Endothelial cell of umbilical vein (primary cell): Measurements from ENCODE around the gene TSPYL2. TPM values are rescaled to one million over a fixed set of nuclear protein-coding genes. Genes with fewer than 3 reads are reported as not detected.

Experiments
- BruUV-seq: library from RNA; stranded (reverse); fragments of 400-500 nt; replicated peaks from 2 replicates; lab custom pipeline; 2021; lab: Mats Ljungman, UMichigan
- CTCF ChIA-PET: fragments of 300-600, 350-600 bp; sonication (Branson Sonifier 250); formaldehyde crosslinking; loops from one replicate; lab custom pipeline; 2021; ENCODE audit warnings: antibody characterized with exemption, inconsistent platforms; lab: Charles Lee
- POLR2A ChIA-PET: fragments of 300-600, 350-600 bp; sonication (Branson Sonifier 250); formaldehyde crosslinking; loops from one replicate; lab custom pipeline; 2021; ENCODE audit warnings: antibody characterized with exemption, inconsistent platforms; lab: Charles Lee
- DNase-seq: peaks from one replicate; pipeline ENCODE4 v3.0.0-alpha.2; 2011; ENCODE audit warnings: low read depth, low spot score
- FAIRE-seq: peaks from 2 replicates; lab custom pipeline; 2011; peaks lifted over from hg19 to GRCh38; lab: Jason Lieb, UNC
- H2AFZ ChIP-seq: 2 replicates; pipeline ENCODE4 v1.6.0; 2012; ENCODE audit warnings: low read depth, low read length, control low read depth, inconsistent platforms
- H3K27ac ChIP-seq: 2 replicates; pipeline ENCODE4 v1.5.1; 2011; ENCODE audit warnings: low read depth, mild to moderate bottlenecking, control low read depth, low read length, moderate library complexity; ENCODE audit not compliant: insufficient read depth
- H3K27me3 ChIP-seq, 2 experiments: 2 replicates each; pipeline versions ENCODE4 v1.6.0 to v1.6.1; 2011; ENCODE audit warnings: low read length in 2 of 2, mixed read lengths in 1 of 2; ENCODE audit not compliant: control insufficient read depth in 2 of 2, insufficient read depth in 2 of 2
- H3K36me3 ChIP-seq, 2 experiments: 2 replicates in 1 of 2; 3 replicates in 1 of 2; pipeline ENCODE4 v1.5.1; 2011; ENCODE audit warnings: low read length in 2 of 2, mild to moderate bottlenecking in 1 of 2, moderate library complexity in 1 of 2; ENCODE audit not compliant: control insufficient read depth in 2 of 2, insufficient read depth in 2 of 2; ENCODE audit errors: extremely low read depth in 1 of 2
- H3K4me1 ChIP-seq: 3 replicates; pipeline ENCODE4 v1.5.1; 2011; ENCODE audit warnings: mild to moderate bottlenecking, low read length; ENCODE audit not compliant: control insufficient read depth, insufficient read depth; ENCODE audit errors: extremely low read depth
- H3K4me2 ChIP-seq: 2 replicates; pipeline ENCODE4 v1.6.1; 2011; ENCODE audit warnings: low read length, control low read depth, mixed read lengths; ENCODE audit not compliant: insufficient read depth
- H3K4me3 ChIP-seq, 3 experiments: fragments of 200-600 bp in 1 of 3; sonication (generic), shearing (Covaris generic) in 1 of 3; replicated peaks in 1 of 3; 2 replicates each; pipeline ENCODE4 v1.5.1; 2011 to 2016; ENCODE audit warnings: control low read depth in 3 of 3, low read length in 3 of 3, mild to moderate bottlenecking in 2 of 3, inconsistent platforms in 1 of 3, low read depth in 1 of 3, moderate library complexity in 1 of 3; ENCODE audit not compliant: insufficient read depth in 1 of 3
- H3K79me2 ChIP-seq: 2 replicates; pipeline ENCODE4 v1.6.0; 2012; ENCODE audit warnings: low read length, inconsistent platforms; ENCODE audit not compliant: control insufficient read depth, insufficient read depth
- H3K9ac ChIP-seq: replicated peaks from 2 replicates; pipeline ENCODE3; 2011; ENCODE audit warnings: low read length, control low read depth; ENCODE audit not compliant: insufficient read depth; ENCODE audit errors: extremely low read depth
- H3K9me1 ChIP-seq: replicated peaks from 3 replicates; pipeline ENCODE4 v1.6.0; 2011; ENCODE audit warnings: mild to moderate bottlenecking, low read length; ENCODE audit not compliant: control insufficient read depth, insufficient read depth; ENCODE audit errors: extremely low read depth
- H3K9me3 ChIP-seq: replicated peaks from 2 replicates; pipeline ENCODE4 v1.5.1; 2012; ENCODE audit warnings: low read length, inconsistent platforms; ENCODE audit not compliant: control insufficient read depth, insufficient read depth
- H4K20me1 ChIP-seq: replicated peaks from 2 replicates; pipeline ENCODE3; 2011; ENCODE audit warnings: mild to moderate bottlenecking, low read length; ENCODE audit not compliant: control insufficient read depth, insufficient read depth; ENCODE audit errors: extremely low read depth
- CTCF ChIP-seq, 2 donors: IDR thresholded peaks; 1 replicate in 1 of 2; 2 replicates in 1 of 2; pipeline ENCODE4 v1.5.1; 2011; ENCODE audit warnings: low read length in 2 of 2, mild to moderate bottlenecking in 2 of 2, moderate library complexity in 2 of 2, control low read depth in 1 of 2, inconsistent platforms in 1 of 2, low read depth in 1 of 2; ENCODE audit not compliant: insufficient read depth in 1 of 2; ENCODE audit errors: extremely low read depth in 1 of 2
- EZH2 ChIP-seq: IDR thresholded peaks from 2 replicates; pipeline ENCODE4 v1.6.1; 2012; ENCODE audit warnings: borderline replicate concordance, low read depth, mild to moderate bottlenecking, moderate library complexity, low read length, inconsistent platforms; ENCODE audit not compliant: severe bottlenecking
- FOS ChIP-seq: IDR thresholded peaks from 2 replicates; pipeline ENCODE4 v1.6.1; 2011; ENCODE audit warnings: mild to moderate bottlenecking, low read length, moderate library complexity, borderline replicate concordance; ENCODE audit not compliant: insufficient read depth
- GATA2 ChIP-seq: IDR thresholded peaks from 2 replicates; pipeline ENCODE4 v1.7.0; 2011; ENCODE audit warnings: low read depth, mild to moderate bottlenecking, moderate library complexity, mixed read lengths, low read length; ENCODE audit not compliant: insufficient read length, insufficient read depth
- JUN ChIP-seq: IDR thresholded peaks from 2 replicates; pipeline ENCODE4 v1.6.1; 2011; ENCODE audit warnings: borderline replicate concordance, low read depth; ENCODE audit not compliant: insufficient read length, insufficient read depth
- MAX ChIP-seq: IDR thresholded peaks from 2 replicates; pipeline ENCODE4 v1.6.1; 2011; ENCODE audit not compliant: insufficient read depth, insufficient read length
- MYC ChIP-seq: IDR thresholded peaks from one replicate; pipeline ENCODE4 v1.6.1; 2011; ENCODE audit warnings: mild to moderate bottlenecking, low read depth, low read length
- POLR2A ChIP-seq: IDR thresholded peaks from 2 replicates; pipeline ENCODE4 v1.6.1; 2012; ENCODE audit warnings: low read depth, mild to moderate bottlenecking, control low read depth, low read length
- POLR2AphosphoS5 ChIP-seq: IDR thresholded peaks from 2 replicates; pipeline ENCODE4 v1.6.1; 2012; ENCODE audit warnings: low read depth, mild to moderate bottlenecking, control low read depth, low read length, moderate library complexity; ENCODE audit not compliant: insufficient read depth
- dilution Hi-C: fragments of 300-500 bp; cut with MboI; formaldehyde crosslinking; loops from one replicate; pipeline ENCODE4 v1.15.0; 2019; ENCODE audit warnings: low sequenced_read_pairs; ENCODE audit not compliant: extremely low pct_ligation_motif_present
- intact Hi-C: fragments of 100-400 bp; cut with micrococcal nuclease; formaldehyde crosslinking; loops from one replicate; pipeline ENCODE4 v1.10.0; 2022
- polyA plus RNA-seq, 4 experiments: library from polyadenylated mRNA; depleted of rRNA in 3 of 4; stranded (reverse) in 3 of 4; unstranded in 1 of 4; fragments of >200 nt; gene quantifications; 2 replicates each; pipeline versions ENCODE4 v1.2.1 to v1.2.3, GENCODE V29; 2011 to 2012; ENCODE audit warnings: missing spikeins in 1 of 4
- total RNA-seq: library from RNA; stranded (reverse); gene quantifications from 2 replicates; pipeline ENCODE4 v1.2.3, GENCODE V29; 2021

The TSPYL2 gene
- total and polyA plus RNA-seq, 2 donors (not counting 3 experiments of a cell fraction or from before 2014, with no cell fraction given): 17.3 to 17.8 TPM

- Histone ChIP-seq H3K4me3 (no peak overlapping the region), H3K79me2 (no peaks in the 10 kb centered on the region), H3K27me3 (no peaks in the 10 kb centered on the region), H3K9me1 (no peaks in the 10 kb centered on the region), H3K27ac (no peak overlapping the region), H3K4me2 (no peak overlapping the region), H3K9ac (no peak overlapping the region), H3K4me1 (peaks cover 3% of the 10 kb centered on the region), H4K20me1 (no peaks in the 10 kb centered on the region), H3K9me3 (no peaks in the 10 kb centered on the region), H3K36me3 (peaks cover 0 to 3% of the 10 kb centered on the region in 2 experiments), H2AFZ (no peak overlapping the region)
- TF ChIP-seq JUN (no peak), CTCF (IDR thresholded peaks at IDR 0.05; ENCODE audit: extremely low read depth in 1 of 2, insufficient read depth in 1 of 2, low read depth in 1 of 2, low read length in 2 of 2) (no peak), POLR2A (no peak), MYC (no peak), MAX (no peak), FOS (no peak), EZH2 (no peak), POLR2AphosphoS5 (no peak), GATA2 (no peak)
- intact Hi-C loops: no loop called here
- CTCF ChIA-PET: no interaction called here
- dilution Hi-C loops: no loop called here
- BruUV-seq: no TSS peak
- no peak for DNase-seq
- no peak for FAIRE-seq
- POLR2A ChIA-PET: no interaction called here
Observed at GRCh38 chrX:53076671-53077070, 5.5 kb upstream of the TSPYL2 start.
